Measurements from ENCODE around the gene MYO5A. TPM values are rescaled to one million over a fixed set of nuclear protein-coding genes. Genes with fewer than 3 reads are reported as not detected.

Gene MYO5A
- total RNA-seq, 6 donors from 2014 or later: 24.8 to 76.5 (median 35.5) TPM

GRCh38 chr15:52378746-52379394 is 149.8 kb downstream of the MYO5A start:
- TF ChIP-seq CTCF (IDR thresholded peaks at IDR 0.05): no peak
- no peak for TF ChIP-seq POLR2A (IDR thresholded peaks at IDR 0.05)
- TF ChIP-seq EP300 (IDR thresholded peaks at IDR 0.05): no peak
- TF ChIP-seq POLR2AphosphoS5 (IDR thresholded peaks at IDR 0.05): no peak
- H3K27ac ChIP-seq: no peak overlapping the region
- H3K4me3 ChIP-seq: no peak overlapping the region
- ATAC-seq (ENCODE audit: low FRiP score in 2 of 2): no peak
- peaks cover 7 to 70% (median 10%) of the 10 kb centered on the region in 4 donors for H3K36me3 ChIP-seq
- H3K27me3 ChIP-seq: no peaks in the 10 kb centered on the region
- DNase-seq: no peak
- H3K4me1 ChIP-seq: no peaks in the 10 kb centered on the region
- no peaks in the 10 kb centered on the region for H3K9me3 ChIP-seq
- WGBS, 2 donors: 76 to 89% methylated on average over 6 of the region's 6 CpGs

GRCh38 chr15:52370010-52370409 is 158.7 kb downstream of the MYO5A start:
- WGBS, 2 donors: 76 to 84% methylated on average over 9 of the region's 9 CpGs
- TF ChIP-seq EP300 (IDR thresholded peaks at IDR 0.05) (no peak), POLR2A (IDR thresholded peaks at IDR 0.05) (no peak), CTCF (IDR thresholded peaks at IDR 0.05) (no peak), POLR2AphosphoS5 (IDR thresholded peaks at IDR 0.05) (no peak)
- no peaks in the 10 kb centered on the region for H3K9me3 ChIP-seq
- no peak overlapping the region for H3K27ac ChIP-seq
- H3K4me3 ChIP-seq: no peak overlapping the region
- H3K4me1 ChIP-seq: no peaks in the 10 kb centered on the region
- peaks cover 0 to 63% (median 8%) of the 10 kb centered on the region in 4 donors for H3K36me3 ChIP-seq
- H3K27me3 ChIP-seq: no peaks in the 10 kb centered on the region
- DNase-seq: peak in 1 of 2 donors; percentile 46
- peak in 1 of 2 donors; percentile 73 for ATAC-seq (ENCODE audit: low FRiP score in 2 of 2)

GRCh38 chr15:52369455-52369854 is 159.2 kb downstream of the MYO5A start:
- 89 to 94% methylated on average over 3 of the region's 3 CpGs for WGBS, 2 donors
- peaks cover 3 to 58% (median 7%) of the 10 kb centered on the region in 4 donors for H3K36me3 ChIP-seq
- DNase-seq (no peak), ATAC-seq (ENCODE audit: low FRiP score in 2 of 2) (no peak)
- no peaks in the 10 kb centered on the region for H3K9me3 ChIP-seq
- no peaks in the 10 kb centered on the region for H3K27me3 ChIP-seq
- H3K4me3 ChIP-seq: no peak overlapping the region
- no peaks in the 10 kb centered on the region for H3K4me1 ChIP-seq
- H3K27ac ChIP-seq: no peak overlapping the region
- no peak for TF ChIP-seq EP300 (IDR thresholded peaks at IDR 0.05)
- no peak for TF ChIP-seq POLR2A (IDR thresholded peaks at IDR 0.05)
- no peak for TF ChIP-seq POLR2AphosphoS5 (IDR thresholded peaks at IDR 0.05)
- no peak for TF ChIP-seq CTCF (IDR thresholded peaks at IDR 0.05)

- DNase-seq (no peak), ATAC-seq (ENCODE audit: low FRiP score in 2 of 2) (no peak)
These were observed 159.7 kb downstream of the MYO5A start for GRCh38 chr15:52369030-52369429.

GRCh38 chr15:52368402-52368801 is 160.3 kb downstream of the MYO5A start:
- H3K4me1 ChIP-seq: no peaks in the 10 kb centered on the region
- H3K27me3 ChIP-seq: no peaks in the 10 kb centered on the region
- no peaks in the 10 kb centered on the region for H3K9me3 ChIP-seq
- no peak overlapping the region for H3K27ac ChIP-seq
- WGBS, 2 donors: 63 to 83% methylated on average over 3 of the region's 3 CpGs
- TF ChIP-seq CTCF (IDR thresholded peaks at IDR 0.05) (no peak), POLR2A (IDR thresholded peaks at IDR 0.05) (no peak), EP300 (IDR thresholded peaks at IDR 0.05) (no peak), POLR2AphosphoS5 (IDR thresholded peaks at IDR 0.05) (no peak)
- DNase-seq: no peak
- peaks cover 3 to 59% (median 8%) of the 10 kb centered on the region in 4 donors for H3K36me3 ChIP-seq
- ATAC-seq (ENCODE audit: low FRiP score in 2 of 2): no peak
- H3K4me3 ChIP-seq: no peak overlapping the region

More at GRCh38 chr15:52369030-52369429, 159.7 kb downstream of the MYO5A start:
- Histone ChIP-seq H3K4me3 (no peak overlapping the region), H3K9me3 (no peaks in the 10 kb centered on the region), H3K4me1 (no peaks in the 10 kb centered on the region), H3K27ac (no peak overlapping the region), H3K27me3 (no peaks in the 10 kb centered on the region), H3K36me3 (peaks cover 2 to 58% (median 6%) of the 10 kb centered on the region in 4 donors)
- 91 to 92% methylated on average over 3 of the region's 3 CpGs for WGBS, 2 donors
- TF ChIP-seq EP300 (IDR thresholded peaks at IDR 0.05) (no peak), POLR2A (IDR thresholded peaks at IDR 0.05) (no peak)
